ENCODE measurements around the gene CNGA2.

DNA sequence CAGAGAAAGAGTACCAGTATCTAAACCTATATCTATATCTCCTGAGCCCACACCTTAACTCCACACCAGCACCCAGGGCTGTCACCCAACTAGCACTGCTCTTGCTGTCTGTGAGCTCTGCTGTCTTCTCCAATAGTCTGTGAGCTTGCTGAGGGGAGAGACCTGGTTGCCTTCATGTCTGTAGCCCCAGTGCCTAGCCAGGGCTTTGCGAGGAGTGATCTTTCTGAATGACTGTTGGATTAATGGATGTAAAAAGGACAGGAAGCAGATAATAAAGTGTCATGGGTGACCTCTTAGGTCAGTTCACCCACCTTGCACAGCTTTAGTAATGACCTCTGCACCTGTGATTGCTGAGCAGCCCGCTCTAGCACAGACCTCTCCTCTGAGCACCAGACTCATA, 30.5 kb downstream of the CNGA2 start:
- TF ChIP-seq GATA2 (IDR thresholded peaks at IDR 0.05; ENCODE audit: low read depth, low read length) (no peak), GATA3 (IDR thresholded peaks at IDR 0.05; ENCODE audit: low read depth, low read length) (no peak)
